Parathyroid adenoma (tissue), 2 donors: Measurements from ENCODE around the gene CHN1.

ENCODE experiments used
- H2AFZ ChIP-seq: fragments of 300-600 bp; sonication (generic); one replicate; pipeline ENCODE4 v1.7.0; 2017; ENCODE audit warnings: antibody characterized with exemption, mild to moderate bottlenecking
- H3K27ac ChIP-seq: fragments of 300-600 bp; sonication (generic); one replicate; pipeline ENCODE4 v1.7.0; 2017
- H3K27me3 ChIP-seq: fragments of 300-600 bp; sonication (generic); one replicate; pipeline ENCODE4 v1.7.0; 2017; ENCODE audit warnings: low read length; ENCODE audit not compliant: control insufficient read depth, insufficient read depth
- H3K36me3 ChIP-seq: fragments of 300-600 bp; sonication (generic); one replicate; pipeline ENCODE4 v1.7.0; 2017; ENCODE audit warnings: low read length; ENCODE audit not compliant: control insufficient read depth, insufficient read depth
- H3K4me1 ChIP-seq: fragments of 300-600 bp; sonication (generic); one replicate; pipeline ENCODE4 v1.7.0; 2017; ENCODE audit warnings: control low read depth
- H3K4me2 ChIP-seq: fragments of 300-600 bp; sonication (generic); one replicate; pipeline ENCODE4 v1.7.0; 2017; ENCODE audit warnings: low read length
- H3K4me3 ChIP-seq: fragments of 300-600 bp; sonication (generic); one replicate; pipeline ENCODE4 v1.7.0; 2017; ENCODE audit warnings: low read depth, low read length
- H3K79me2 ChIP-seq: fragments of 300-600 bp; sonication (generic); one replicate; pipeline ENCODE4 v1.7.0; 2017; ENCODE audit warnings: control low read depth
- H3K9ac ChIP-seq: fragments of 300-600 bp; sonication (generic); one replicate; pipeline ENCODE4 v1.7.0; 2017; ENCODE audit warnings: mild to moderate bottlenecking
- H3K9me3 ChIP-seq: fragments of 300-600 bp; sonication (generic); one replicate; pipeline ENCODE4 v1.7.0; 2017; ENCODE audit warnings: low read length; ENCODE audit not compliant: control insufficient read depth
- TF ChIP-seq, protein P1 (sequence below): fragments of 300-600 bp; sonication (generic); IDR thresholded peaks from one replicate; pipeline ENCODE4 v1.7.0; 2017; ENCODE audit warnings: antibody characterized with exemption, mild to moderate bottlenecking
- donor health status: primary hyperparathyroidism.

The CHN1 gene

DNA sequence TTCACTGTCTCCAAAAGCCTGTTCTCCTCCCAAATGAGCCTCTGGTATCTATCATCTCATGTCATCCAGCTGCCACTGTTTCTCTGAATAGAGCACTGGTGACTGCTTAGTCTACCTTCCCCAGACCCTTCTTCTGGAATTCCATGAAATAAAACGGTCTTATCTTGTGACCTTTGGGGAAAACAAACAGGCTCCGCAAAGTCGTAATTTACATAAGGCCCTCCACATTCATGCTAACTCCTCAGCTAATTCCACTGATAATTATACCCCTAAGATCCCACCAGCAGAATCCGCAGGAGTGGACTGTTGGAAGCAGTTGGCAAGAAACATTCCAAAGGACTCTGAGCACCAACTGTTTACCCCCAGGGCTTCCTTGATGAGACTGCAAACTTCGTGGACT lies 33.9 kb upstream of the CHN1 start:
- H3K27ac ChIP-seq = no peak overlapping the region
- no peaks in the 10 kb centered on the region for H3K79me2 ChIP-seq
- H2AFZ ChIP-seq = no peak overlapping the region
- no peaks in the 10 kb centered on the region for H3K4me1 ChIP-seq
- H3K36me3 ChIP-seq = no peaks in the 10 kb centered on the region
- H3K9me3 ChIP-seq = no peaks in the 10 kb centered on the region
- H3K4me2 ChIP-seq = no peak overlapping the region
- no peaks in the 10 kb centered on the region for H3K27me3 ChIP-seq
- TF ChIP-seq, protein P1, sequence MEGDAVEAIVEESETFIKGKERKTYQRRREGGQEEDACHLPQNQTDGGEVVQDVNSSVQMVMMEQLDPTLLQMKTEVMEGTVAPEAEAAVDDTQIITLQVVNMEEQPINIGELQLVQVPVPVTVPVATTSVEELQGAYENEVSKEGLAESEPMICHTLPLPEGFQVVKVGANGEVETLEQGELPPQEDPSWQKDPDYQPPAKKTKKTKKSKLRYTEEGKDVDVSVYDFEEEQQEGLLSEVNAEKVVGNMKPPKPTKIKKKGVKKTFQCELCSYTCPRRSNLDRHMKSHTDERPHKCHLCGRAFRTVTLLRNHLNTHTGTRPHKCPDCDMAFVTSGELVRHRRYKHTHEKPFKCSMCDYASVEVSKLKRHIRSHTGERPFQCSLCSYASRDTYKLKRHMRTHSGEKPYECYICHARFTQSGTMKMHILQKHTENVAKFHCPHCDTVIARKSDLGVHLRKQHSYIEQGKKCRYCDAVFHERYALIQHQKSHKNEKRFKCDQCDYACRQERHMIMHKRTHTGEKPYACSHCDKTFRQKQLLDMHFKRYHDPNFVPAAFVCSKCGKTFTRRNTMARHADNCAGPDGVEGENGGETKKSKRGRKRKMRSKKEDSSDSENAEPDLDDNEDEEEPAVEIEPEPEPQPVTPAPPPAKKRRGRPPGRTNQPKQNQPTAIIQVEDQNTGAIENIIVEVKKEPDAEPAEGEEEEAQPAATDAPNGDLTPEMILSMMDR = no peak
- no peak overlapping the region for H3K4me3 ChIP-seq
- no peak overlapping the region for H3K9ac ChIP-seq

GRCh38 chr2:175037941-175038340 lies 32.8 kb upstream of the CHN1 start:
- H3K9me3 ChIP-seq = no peaks in the 10 kb centered on the region
- no peak overlapping the region for H3K4me3 ChIP-seq
- no peak overlapping the region for H3K9ac ChIP-seq
- H3K36me3 ChIP-seq = no peaks in the 10 kb centered on the region
- H3K79me2 ChIP-seq = no peaks in the 10 kb centered on the region
- H2AFZ ChIP-seq = peak overlapping the region; percentile 14
- TF ChIP-seq, protein P1 = no peak
- H3K4me1 ChIP-seq = no peaks in the 10 kb centered on the region
- no peaks in the 10 kb centered on the region for H3K27me3 ChIP-seq
- no peak overlapping the region for H3K27ac ChIP-seq
- H3K4me2 ChIP-seq = no peak overlapping the region

- Histone ChIP-seq H3K4me1 (no peaks in the 10 kb centered on the region), H3K27ac (no peak overlapping the region), H3K4me2 (no peak overlapping the region), H3K9me3 (no peaks in the 10 kb centered on the region), H3K9ac (no peak overlapping the region), H3K4me3 (no peak overlapping the region), H3K27me3 (no peaks in the 10 kb centered on the region), H3K36me3 (no peaks in the 10 kb centered on the region), H2AFZ (peak overlapping the region; percentile 30), H3K79me2 (no peaks in the 10 kb centered on the region)
- TF ChIP-seq, protein P1 = peak; percentile 60
These were observed 31.4 kb upstream of the CHN1 start for GRCh38 chr2:175036582-175037018.

GRCh38 chr2:175035806-175036205 lies 30.6 kb upstream of the CHN1 start:
- TF ChIP-seq, protein P1 = no peak
- H3K9me3 ChIP-seq = no peaks in the 10 kb centered on the region
- no peaks in the 10 kb centered on the region for H3K4me1 ChIP-seq
- no peak overlapping the region for H3K4me2 ChIP-seq
- H3K36me3 ChIP-seq = no peaks in the 10 kb centered on the region
- no peaks in the 10 kb centered on the region for H3K27me3 ChIP-seq
- no peak overlapping the region for H3K27ac ChIP-seq
- no peak overlapping the region for H3K9ac ChIP-seq
- no peak overlapping the region for H3K4me3 ChIP-seq
- H2AFZ ChIP-seq = no peak overlapping the region
- H3K79me2 ChIP-seq = no peaks in the 10 kb centered on the region

DNA sequence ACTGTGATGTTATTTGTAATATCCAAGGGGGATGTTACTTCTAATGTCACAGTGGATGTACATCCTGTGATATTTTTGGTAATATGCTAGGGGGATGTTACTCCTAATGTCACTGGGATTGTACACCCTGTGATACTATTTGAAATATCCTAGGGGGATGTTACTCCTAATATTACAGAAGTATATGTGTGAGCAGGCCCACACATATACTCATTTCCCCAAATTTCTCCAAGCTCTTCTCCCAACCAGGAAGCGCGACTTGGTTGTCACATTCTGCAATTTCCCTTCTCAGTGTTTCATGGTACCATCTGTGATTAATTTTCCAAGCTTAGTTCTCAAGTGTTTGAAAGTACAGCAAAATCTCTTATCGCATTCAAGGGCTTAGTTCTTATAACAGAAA lies 29.5 kb upstream of the CHN1 start:
- no peak overlapping the region for H3K27ac ChIP-seq
- TF ChIP-seq, protein P1 = no peak

More for the DNA sequence above, 29.5 kb upstream of the CHN1 start:
- H3K9me3 ChIP-seq = no peaks in the 10 kb centered on the region
- H3K9ac ChIP-seq = no peak overlapping the region
- no peak overlapping the region for H3K4me2 ChIP-seq
- H3K79me2 ChIP-seq = no peaks in the 10 kb centered on the region
- H3K27me3 ChIP-seq = no peaks in the 10 kb centered on the region
- H3K4me1 ChIP-seq = peaks cover 5% of the 10 kb centered on the region
- no peak overlapping the region for H3K4me3 ChIP-seq
- H2AFZ ChIP-seq = no peak overlapping the region
- H3K36me3 ChIP-seq = no peaks in the 10 kb centered on the region
